HFF-Myc (cell line): ENCODE results near the gene BRCA2.

Experiments
- DNase-seq: peaks from one replicate; pipeline ENCODE4 v3.0.0-alpha.2; 2011; ENCODE audit warnings: low read depth; ENCODE audit errors: extremely low read depth
- H3K4me3 ChIP-seq: replicated peaks from 2 replicates; pipeline ENCODE4 v1.5.1; 2011; ENCODE audit warnings: low read depth, mild to moderate bottlenecking, control low read depth, low read length
- CTCF ChIP-seq: IDR thresholded peaks from 2 replicates; pipeline ENCODE4 v1.5.1; 2012; ENCODE audit warnings: mild to moderate bottlenecking, low read depth, low read length, control low read depth; ENCODE audit errors: missing control alignments

BRCA2 gene

GRCh38 chr13:32315238-32316027, at the start of gene BRCA2, which contains the start of gene ZAR1L:
BRCA2 (plus strand) TSS chr13:32315508; CDS start chr13:32316461, 953 bp downstream.
ZAR1L (minus strand) TSS chr13:32315363; CDS start chr13:32311925, 3,438 bp downstream.
- TF ChIP-seq CTCF, result no peak
- peak within 1 kb of the TSS; percentile 51 for H3K4me3 ChIP-seq
- DNase-seq, result peak; percentile 72

DNA sequence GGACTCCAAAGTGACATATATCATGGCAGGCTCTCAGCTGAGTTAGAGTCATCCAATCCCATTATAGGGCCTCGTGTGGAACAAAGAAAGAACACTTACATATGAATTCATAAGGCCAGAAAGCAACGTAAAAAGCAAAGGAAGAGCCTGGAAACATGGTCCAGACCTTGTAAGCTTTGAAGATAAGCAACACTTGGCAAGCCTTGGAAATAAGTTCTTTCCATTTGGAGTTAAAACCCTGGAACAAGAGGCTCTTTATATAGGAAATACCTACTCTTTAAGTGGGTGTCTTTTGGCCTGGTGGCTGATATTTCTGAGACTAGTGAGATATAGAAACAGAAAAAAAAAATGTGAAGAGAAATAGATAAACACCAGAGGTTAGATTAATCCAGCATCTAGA, 49.6 kb upstream of the BRCA2 start:
- no peak overlapping the region for H3K4me3 ChIP-seq
- TF ChIP-seq CTCF, result no peak
- no peak for DNase-seq

DNA sequence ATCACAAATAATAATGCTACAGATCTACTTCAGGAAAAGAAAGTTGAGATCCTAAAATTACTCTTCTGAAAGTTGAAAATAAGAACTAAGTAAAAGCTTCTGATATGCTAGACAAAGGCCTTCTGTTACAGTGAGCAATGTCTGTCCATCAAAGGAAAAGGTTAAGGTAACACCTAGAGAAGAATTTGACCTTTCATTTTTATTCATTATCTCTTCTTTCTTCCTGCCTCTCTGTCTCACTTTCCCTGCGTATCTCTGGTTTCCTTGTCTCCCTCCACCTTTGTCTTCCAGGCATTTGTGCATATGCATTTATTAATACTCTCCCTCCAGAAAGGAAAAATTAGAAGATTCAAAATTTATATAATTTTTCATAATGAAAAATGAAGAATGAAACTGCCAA, 49.2 kb upstream of the BRCA2 start:
- TF ChIP-seq CTCF, result no peak
- no peak for DNase-seq

DNA sequence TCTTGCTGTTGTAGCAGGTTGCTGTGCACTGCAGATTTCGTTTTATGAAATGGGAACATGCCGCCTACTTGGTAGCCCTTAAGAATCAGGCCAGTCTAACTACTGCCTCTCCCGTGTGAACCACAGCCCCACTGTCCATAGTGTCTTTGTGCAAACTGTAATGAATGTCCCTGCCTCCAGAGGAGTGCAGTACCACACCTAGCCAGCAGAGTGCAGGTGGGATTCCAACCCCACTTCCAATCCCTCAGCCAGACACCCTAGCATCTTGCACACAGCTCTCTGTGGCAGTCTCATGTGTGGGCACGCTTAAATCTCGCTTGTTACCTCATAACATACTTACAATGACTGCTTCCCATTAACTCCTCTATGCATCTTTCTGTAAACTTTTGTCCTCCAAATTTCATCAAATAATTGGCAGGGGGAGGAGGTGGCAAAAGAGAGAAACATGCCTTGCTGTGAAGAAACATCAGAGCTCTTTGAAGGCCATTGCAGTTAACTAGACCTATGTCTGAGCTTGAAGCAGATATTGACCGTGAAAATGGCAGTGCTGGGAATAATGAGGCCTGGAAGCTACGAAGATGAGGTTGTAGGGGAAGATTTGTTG, 47.4 kb upstream of the BRCA2 start:
- TF ChIP-seq CTCF, result peak; percentile 76

More for the DNA sequence above, 49.2 kb upstream of the BRCA2 start:
- no peak overlapping the region for H3K4me3 ChIP-seq

DNA sequence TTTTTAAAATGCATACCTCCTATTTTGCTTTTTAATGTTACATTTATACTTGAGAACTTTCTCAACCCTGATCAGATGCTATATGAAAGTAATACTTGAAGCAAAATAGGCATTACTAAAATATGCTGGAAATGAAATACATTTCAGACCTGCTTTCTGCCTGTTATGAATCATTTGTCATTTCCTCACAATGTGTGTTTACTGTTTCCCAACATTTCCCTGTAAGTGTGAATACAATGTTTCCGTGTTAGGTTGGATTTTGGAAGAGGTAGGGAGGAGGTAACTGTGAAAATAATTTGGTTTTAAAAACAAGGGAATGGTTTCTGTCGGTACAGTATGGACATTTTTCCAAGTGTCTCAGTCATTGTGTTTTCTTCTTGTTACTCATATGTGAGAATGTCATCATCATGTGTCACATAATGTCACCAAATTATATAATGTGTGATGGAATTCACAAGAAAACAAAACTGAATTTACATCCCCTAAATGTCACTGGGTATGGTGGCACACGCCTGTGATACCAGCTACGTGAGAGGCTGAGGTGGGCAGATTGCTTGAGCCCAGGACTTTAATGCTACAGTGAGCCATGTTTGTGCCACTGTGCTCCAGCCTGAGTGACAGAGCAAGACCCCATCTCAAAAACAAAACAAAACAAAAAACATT, 43.2 kb upstream of the BRCA2 start:
- TF ChIP-seq CTCF, result no peak
- H3K4me3 ChIP-seq, result no peak overlapping the region
- DNase-seq, result no peak

More for the DNA sequence above, 47.4 kb upstream of the BRCA2 start:
- no peak overlapping the region for H3K4me3 ChIP-seq
- no peak for DNase-seq

- DNase-seq, result no peak
- no peak overlapping the region for H3K4me3 ChIP-seq
- no peak for TF ChIP-seq CTCF
These were observed 37.5 kb upstream of the BRCA2 start for GRCh38 chr13:32277839-32278238.
